ENCODE data around the gene NOTO. TPM values are rescaled to one million over a fixed set of nuclear protein-coding genes. Genes with fewer than 3 reads are reported as not detected.

NOTO gene
- total RNA-seq, 2 donors from 2014 or later = not detected

GRCh38 chr2:73210696-73211095, 8.3 kb downstream of the NOTO start:
- TF ChIP-seq, protein P1, sequence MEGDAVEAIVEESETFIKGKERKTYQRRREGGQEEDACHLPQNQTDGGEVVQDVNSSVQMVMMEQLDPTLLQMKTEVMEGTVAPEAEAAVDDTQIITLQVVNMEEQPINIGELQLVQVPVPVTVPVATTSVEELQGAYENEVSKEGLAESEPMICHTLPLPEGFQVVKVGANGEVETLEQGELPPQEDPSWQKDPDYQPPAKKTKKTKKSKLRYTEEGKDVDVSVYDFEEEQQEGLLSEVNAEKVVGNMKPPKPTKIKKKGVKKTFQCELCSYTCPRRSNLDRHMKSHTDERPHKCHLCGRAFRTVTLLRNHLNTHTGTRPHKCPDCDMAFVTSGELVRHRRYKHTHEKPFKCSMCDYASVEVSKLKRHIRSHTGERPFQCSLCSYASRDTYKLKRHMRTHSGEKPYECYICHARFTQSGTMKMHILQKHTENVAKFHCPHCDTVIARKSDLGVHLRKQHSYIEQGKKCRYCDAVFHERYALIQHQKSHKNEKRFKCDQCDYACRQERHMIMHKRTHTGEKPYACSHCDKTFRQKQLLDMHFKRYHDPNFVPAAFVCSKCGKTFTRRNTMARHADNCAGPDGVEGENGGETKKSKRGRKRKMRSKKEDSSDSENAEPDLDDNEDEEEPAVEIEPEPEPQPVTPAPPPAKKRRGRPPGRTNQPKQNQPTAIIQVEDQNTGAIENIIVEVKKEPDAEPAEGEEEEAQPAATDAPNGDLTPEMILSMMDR (IDR thresholded peaks at IDR 0.05) = no peak
- no peaks in the 10 kb centered on the region for H3K36me3 ChIP-seq
- H3K4me3 ChIP-seq = no peak overlapping the region
- H3K4me1 ChIP-seq = no peaks in the 10 kb centered on the region
- no peaks in the 10 kb centered on the region for H3K27me3 ChIP-seq
- H3K9me3 ChIP-seq = no peaks in the 10 kb centered on the region
- intact Hi-C loops (cut with DNase I) = no loop called here
- no peak overlapping the region for H3K9ac ChIP-seq (ENCODE audit: low read depth in 2 of 2, low read length in 2 of 2)
- no peak for DNase-seq
- H3K27ac ChIP-seq = no peak overlapping the region

GRCh38 chr2:73212098-73212447, 9.7 kb downstream of the NOTO start:
- H3K9ac ChIP-seq (ENCODE audit: low read depth in 2 of 2, low read length in 2 of 2) = no peak overlapping the region
- TF ChIP-seq, protein P1 (IDR thresholded peaks at IDR 0.05) = no peak
- no peak overlapping the region for H3K27ac ChIP-seq
- H3K9me3 ChIP-seq = no peaks in the 10 kb centered on the region
- DNase-seq = no peak
- intact Hi-C loops (cut with DNase I) = no loop called here
- no peak overlapping the region for H3K4me3 ChIP-seq
- H3K36me3 ChIP-seq = no peaks in the 10 kb centered on the region
- no peaks in the 10 kb centered on the region for H3K4me1 ChIP-seq
- H3K27me3 ChIP-seq = no peaks in the 10 kb centered on the region

DNA sequence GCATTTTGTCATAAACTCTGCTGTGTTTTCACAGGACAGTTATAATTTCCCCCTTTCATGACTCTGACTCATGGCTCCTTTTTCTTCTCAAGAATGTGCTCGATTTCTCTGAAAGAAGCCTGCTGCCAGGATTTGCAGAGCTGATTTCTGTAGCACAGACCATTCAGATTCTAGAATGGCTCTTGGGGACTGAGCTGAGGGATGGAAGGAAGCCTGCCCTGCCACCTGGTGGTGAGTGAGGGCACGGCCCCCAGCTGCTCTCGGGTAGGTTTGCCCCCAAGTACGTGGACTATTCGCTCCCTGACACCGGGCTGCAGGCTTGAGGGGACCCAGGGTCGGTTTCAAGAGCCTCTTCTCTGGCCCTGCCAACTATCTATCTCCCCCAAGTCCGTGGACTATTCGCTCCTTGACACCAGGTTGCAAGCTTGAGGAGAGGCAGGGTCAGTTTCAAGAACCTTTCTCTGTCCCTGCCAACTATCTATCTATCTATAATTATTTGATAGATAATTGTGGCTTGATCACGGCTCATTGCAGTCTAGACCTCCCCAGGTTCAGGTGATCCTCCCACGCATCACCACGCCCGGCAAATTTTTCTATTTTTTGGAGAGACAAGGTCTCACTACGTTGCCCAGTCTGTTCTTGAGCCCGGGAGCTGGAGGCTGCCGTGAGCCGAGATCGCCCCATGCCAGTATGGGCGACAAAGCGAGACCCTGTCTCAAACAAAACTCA, 10.2 kb downstream of the NOTO start:
- intact Hi-C loops (cut with DNase I) = no loop called here
- TF ChIP-seq, protein P1 (IDR thresholded peaks at IDR 0.05) = peak; percentile 94

GRCh38 chr2:73214120-73215035, 12.0 kb downstream of the NOTO start, which contains the start of gene SMYD5:
Gene SMYD5 (plus strand): TSS chr2:73214245. CDS start chr2:73214267, 22 bp downstream.
- Histone ChIP-seq H3K4me1 (no peaks in the 10 kb centered on the region), H3K4me3 (peak within 1 kb of the TSS; percentile 90), H3K27me3 (no peaks in the 10 kb centered on the region), H3K36me3 (no peaks in the 10 kb centered on the region), H3K27ac (peak within 1 kb of the TSS; percentile 29), H3K9me3 (no peaks in the 10 kb centered on the region), H3K9ac (ENCODE audit: low read depth in 2 of 2, low read length in 2 of 2) (peak within 1 kb of the TSS; percentile 58 to 59)
- intact Hi-C loops (cut with DNase I) = no loop called here
- DNase-seq = peak; percentile 93
- TF ChIP-seq, protein P1 (IDR thresholded peaks at IDR 0.05) = no peak

More for the DNA sequence above, 10.2 kb downstream of the NOTO start:
- Histone ChIP-seq H3K4me1 (no peaks in the 10 kb centered on the region), H3K9me3 (no peaks in the 10 kb centered on the region), H3K27ac (no peak overlapping the region), H3K27me3 (no peaks in the 10 kb centered on the region), H3K4me3 (no peak overlapping the region), H3K9ac (ENCODE audit: low read depth in 2 of 2, low read length in 2 of 2) (peak overlapping the region in 1 of 2 donors; percentile 28), H3K36me3 (no peaks in the 10 kb centered on the region)
- DNase-seq = peak; percentile 69

GRCh38 chr2:73215254-73215653, 12.9 kb downstream of the NOTO start:
- no peak for DNase-seq
- Histone ChIP-seq H3K4me3 (no peak overlapping the region), H3K36me3 (no peaks in the 10 kb centered on the region), H3K4me1 (no peaks in the 10 kb centered on the region), H3K27me3 (no peaks in the 10 kb centered on the region), H3K9me3 (no peaks in the 10 kb centered on the region), H3K9ac (ENCODE audit: low read depth in 2 of 2, low read length in 2 of 2) (peak overlapping the region in 1 of 2 donors; percentile 59), H3K27ac (no peak overlapping the region)
- TF ChIP-seq, protein P1 (IDR thresholded peaks at IDR 0.05) = no peak
- intact Hi-C loops (cut with DNase I) = no loop called here

All from colonic mucosa (tissue), 4 donors.